ENCODE measurements around the gene GOLGA6L2.

GRCh38 chr15:23472678-23473077, 25.6 kb upstream of the GOLGA6L2 start:
- TF ChIP-seq, protein P1, sequence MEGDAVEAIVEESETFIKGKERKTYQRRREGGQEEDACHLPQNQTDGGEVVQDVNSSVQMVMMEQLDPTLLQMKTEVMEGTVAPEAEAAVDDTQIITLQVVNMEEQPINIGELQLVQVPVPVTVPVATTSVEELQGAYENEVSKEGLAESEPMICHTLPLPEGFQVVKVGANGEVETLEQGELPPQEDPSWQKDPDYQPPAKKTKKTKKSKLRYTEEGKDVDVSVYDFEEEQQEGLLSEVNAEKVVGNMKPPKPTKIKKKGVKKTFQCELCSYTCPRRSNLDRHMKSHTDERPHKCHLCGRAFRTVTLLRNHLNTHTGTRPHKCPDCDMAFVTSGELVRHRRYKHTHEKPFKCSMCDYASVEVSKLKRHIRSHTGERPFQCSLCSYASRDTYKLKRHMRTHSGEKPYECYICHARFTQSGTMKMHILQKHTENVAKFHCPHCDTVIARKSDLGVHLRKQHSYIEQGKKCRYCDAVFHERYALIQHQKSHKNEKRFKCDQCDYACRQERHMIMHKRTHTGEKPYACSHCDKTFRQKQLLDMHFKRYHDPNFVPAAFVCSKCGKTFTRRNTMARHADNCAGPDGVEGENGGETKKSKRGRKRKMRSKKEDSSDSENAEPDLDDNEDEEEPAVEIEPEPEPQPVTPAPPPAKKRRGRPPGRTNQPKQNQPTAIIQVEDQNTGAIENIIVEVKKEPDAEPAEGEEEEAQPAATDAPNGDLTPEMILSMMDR (IDR thresholded peaks at IDR 0.05; ENCODE audit: extremely low read depth in 1 of 2, insufficient read depth in 1 of 2, low read depth in 1 of 2, low read length in 2 of 2): no peak
- TF ChIP-seq POLR2AphosphoS5 (IDR thresholded peaks at IDR 0.05; ENCODE audit: insufficient read depth, low read depth, low read length) (no peak), FOS (IDR thresholded peaks at IDR 0.05; ENCODE audit: borderline replicate concordance, insufficient read depth, low read length) (no peak), MAX (IDR thresholded peaks at IDR 0.05; ENCODE audit: insufficient read depth, insufficient read length) (no peak), POLR2A (IDR thresholded peaks at IDR 0.05; ENCODE audit: low read depth, low read length) (no peak)
